MCF 10A (cell line): Measurements from ENCODE around the gene OR1N1. TPM values are rescaled to one million over a fixed set of nuclear protein-coding genes. Genes with fewer than 3 reads are reported as not detected.

Experiments
- BruUV-seq: library from RNA; stranded (reverse); fragments of 400-500 nt; replicated peaks from 2 replicates; lab custom pipeline; 2021; lab: Mats Ljungman, UMichigan
- CTCF ChIA-PET: fragments of 300-600 bp; sonication (Branson Sonifier 250); formaldehyde crosslinking; extraction: SDS; loops from one replicate; lab custom pipeline; 2021; ENCODE audit warnings: antibody characterized with exemption, inconsistent platforms; lab: Yijun Ruan, JAX
- POLR2A ChIA-PET: fragments of 300-600, 350-650 bp; sonication (Branson Sonifier 250); formaldehyde crosslinking; extraction: SDS; loops from one replicate; lab custom pipeline; 2020; ENCODE audit warnings: antibody characterized with exemption, inconsistent platforms; lab: Yijun Ruan, JAX
- DNase-seq: peaks from one replicate; pipeline ENCODE4 v3.0.0-alpha.2; 2018; ENCODE audit not compliant: unreplicated experiment
- H3K27ac Mint-ChIP-seq: one replicate; pipeline ENCODE4 v1.8.0; 2022; ENCODE audit warnings: mild to moderate bottlenecking, low read depth, mixed read lengths; ENCODE audit not compliant: unreplicated experiment
- H3K27me3 Mint-ChIP-seq: one replicate; pipeline ENCODE4 v1.8.0; 2022; ENCODE audit warnings: mixed read lengths; ENCODE audit not compliant: insufficient read depth, unreplicated experiment
- H3K36me3 Mint-ChIP-seq: one replicate; pipeline ENCODE4 v1.8.0; 2022; ENCODE audit warnings: mild to moderate bottlenecking, moderate library complexity, mixed read lengths; ENCODE audit not compliant: insufficient read depth, unreplicated experiment
- H3K4me1 Mint-ChIP-seq: one replicate; pipeline ENCODE4 v1.8.0; 2022; ENCODE audit warnings: mixed read lengths; ENCODE audit not compliant: insufficient read depth, unreplicated experiment
- H3K4me3 Mint-ChIP-seq: one replicate; pipeline ENCODE4 v1.8.0; 2022; ENCODE audit warnings: mild to moderate bottlenecking, moderate library complexity, mixed read lengths; ENCODE audit not compliant: unreplicated experiment
- H3K9me3 Mint-ChIP-seq: one replicate; pipeline ENCODE4 v1.8.0; 2022; ENCODE audit warnings: mixed read lengths; ENCODE audit not compliant: unreplicated experiment
- CTCF ChIP-seq: fragments of 200-600 bp; IDR thresholded peaks from one replicate; pipeline ENCODE4 v1.8.0; 2022; ENCODE audit warnings: antibody characterized with exemption, mild to moderate bottlenecking; ENCODE audit not compliant: unreplicated experiment
- intact Hi-C: fragments of 100-400 bp; cut with micrococcal nuclease; formaldehyde crosslinking; loops from 2 replicates; pipeline ENCODE4 v1.14.1; 2022
- total RNA-seq: library from RNA; stranded (reverse); gene quantifications from 2 replicates; pipeline ENCODE4 v1.2.3, GENCODE V29; 2022

OR1N1 gene
- total RNA-seq, 1 experiment from 2014 or later = not detected

- no TSS peak for BruUV-seq
- Mint-ChIP-seq H3K4me1 (no peaks in the 10 kb centered on the region), H3K27me3 (no peaks in the 10 kb centered on the region), H3K27ac (no peak overlapping the region), H3K4me3 (no peak overlapping the region), H3K36me3 (no peaks in the 10 kb centered on the region), H3K9me3 (no peaks in the 10 kb centered on the region)
- intact Hi-C loops = no loop called here
- no peak for TF ChIP-seq CTCF
- CTCF ChIA-PET = no interaction called here
- POLR2A ChIA-PET = no interaction called here
- DNase-seq = no peak
These were observed 20.1 kb downstream of the OR1N1 start for GRCh38 chr9:122506964-122507363.

- Mint-ChIP-seq H3K4me1 (no peaks in the 10 kb centered on the region), H3K36me3 (no peaks in the 10 kb centered on the region), H3K27ac (no peak overlapping the region), H3K27me3 (no peaks in the 10 kb centered on the region), H3K9me3 (peaks cover under 1% of the 10 kb centered on the region), H3K4me3 (no peak overlapping the region)
- no TSS peak for BruUV-seq
- ChIA-PET POLR2A (interaction anchor here (0.8 to 0.9 kb wide), 3 partner anchors 10 to 279 kb away, joined by 3 to 4 read pairs (median 4); no protein-coding TSS in a partner anchor), CTCF (interaction anchor here (0.6 to 3.4 kb wide), 40 partner anchors 9 to 1059 kb away, joined by 3 to 52 read pairs (median 4); partner anchors contain the start of genes OR1J1, OR1J2 and PDCL)
- intact Hi-C loops = loop anchor here (1.0 kb wide), 1 partner anchor 311 kb away; no protein-coding TSS in a partner anchor
- DNase-seq = peak; percentile 82
- TF ChIP-seq CTCF = peak; percentile 72
These were observed 28.2 kb downstream of the OR1N1 start for GRCh38 chr9:122498883-122499288.

- ChIA-PET CTCF (interaction anchor here (1.0 to 1.1 kb wide), 2 partner anchors 20 to 26 kb away, joined by 4 to 5 read pairs; no protein-coding TSS in a partner anchor), POLR2A (no interaction called here)
- H3K27me3 Mint-ChIP-seq = peaks cover 81% of the 10 kb centered on the region
- peaks cover 4% of the 10 kb centered on the region for H3K36me3 Mint-ChIP-seq
- no peak overlapping the region for H3K4me3 Mint-ChIP-seq
- BruUV-seq = no TSS peak
- TF ChIP-seq CTCF = no peak
- no peaks in the 10 kb centered on the region for H3K9me3 Mint-ChIP-seq
- H3K4me1 Mint-ChIP-seq = no peaks in the 10 kb centered on the region
- intact Hi-C loops = no loop called here
- DNase-seq = no peak
- no peak overlapping the region for H3K27ac Mint-ChIP-seq
These were observed 48.0 kb downstream of the OR1N1 start for GRCh38 chr9:122479062-122479461.

- CTCF ChIA-PET = interaction anchor here (0.6 to 1.4 kb wide), 4 partner anchors 21 to 783 kb away, joined by 3 to 9 read pairs (median 4); no protein-coding TSS in a partner anchor
- Mint-ChIP-seq H3K9me3 (no peaks in the 10 kb centered on the region), H3K4me1 (no peaks in the 10 kb centered on the region), H3K36me3 (peaks cover 4% of the 10 kb centered on the region), H3K27me3 (peaks cover 89% of the 10 kb centered on the region), H3K4me3 (no peak within 1 kb of the TSS), H3K27ac (no peak within 1 kb of the TSS)
- intact Hi-C loops = no loop called here
- DNase-seq = no peak
- POLR2A ChIA-PET = no interaction called here
- BruUV-seq = no TSS peak
- TF ChIP-seq CTCF = no peak
These were observed 49.3 kb downstream of the OR1N1 start, which contains the start of gene OR1J1 for GRCh38 chr9:122477826-122478225. Gene OR1J1, minus strand, starts transcription at chr9:122477926. Its CDS starts 0 bp downstream, at chr9:122477926.
